ENCODE measurements around the gene ERF.
A peak's percentile ranks its signal among the peaks of the same experiment; 100 is the strongest.

The ERF gene

DNA sequence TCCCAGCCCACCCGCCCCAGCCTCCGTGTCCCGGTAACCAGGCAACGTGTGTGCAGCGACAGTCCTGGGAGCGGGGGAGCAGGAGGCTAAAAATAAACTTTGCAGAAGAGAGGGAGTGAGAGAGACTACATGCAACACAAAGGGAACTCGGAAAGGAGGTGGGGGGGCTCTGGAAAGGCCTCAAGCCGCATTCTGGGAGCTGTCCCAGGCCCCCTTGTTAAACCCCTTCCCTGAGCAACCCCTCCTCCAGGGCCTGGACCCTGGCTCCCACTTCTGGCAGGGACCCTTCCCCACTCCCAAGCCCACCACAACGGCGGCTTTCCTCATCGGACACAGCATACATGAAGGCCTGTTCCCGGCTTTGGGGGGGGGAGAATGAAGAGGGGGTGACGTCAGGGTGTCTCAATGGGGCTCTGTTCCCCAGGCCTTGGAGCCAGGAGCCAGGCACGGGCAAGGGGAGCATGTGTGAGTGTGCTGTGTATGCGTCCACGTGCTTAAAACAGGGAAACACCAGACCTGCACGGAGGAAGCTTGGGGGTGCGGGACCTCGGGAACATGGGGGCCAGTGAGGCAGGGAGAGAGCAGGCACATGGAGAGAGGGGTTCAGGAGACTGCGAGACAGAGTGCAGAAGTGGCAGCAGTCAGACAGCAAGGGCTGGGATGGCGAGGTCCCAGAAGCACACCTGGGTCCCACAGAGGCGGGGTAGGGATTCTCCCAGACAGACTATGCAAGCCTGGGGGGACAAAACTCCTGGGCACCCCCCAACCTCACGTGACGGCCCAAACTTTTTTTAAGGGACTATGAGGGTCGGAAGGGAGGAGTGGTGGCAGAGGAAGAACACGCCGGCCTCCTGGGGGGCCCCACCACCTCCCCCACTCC lies 2.3 kb downstream of the ERF start:
- no peak for DNase-seq

DNA sequence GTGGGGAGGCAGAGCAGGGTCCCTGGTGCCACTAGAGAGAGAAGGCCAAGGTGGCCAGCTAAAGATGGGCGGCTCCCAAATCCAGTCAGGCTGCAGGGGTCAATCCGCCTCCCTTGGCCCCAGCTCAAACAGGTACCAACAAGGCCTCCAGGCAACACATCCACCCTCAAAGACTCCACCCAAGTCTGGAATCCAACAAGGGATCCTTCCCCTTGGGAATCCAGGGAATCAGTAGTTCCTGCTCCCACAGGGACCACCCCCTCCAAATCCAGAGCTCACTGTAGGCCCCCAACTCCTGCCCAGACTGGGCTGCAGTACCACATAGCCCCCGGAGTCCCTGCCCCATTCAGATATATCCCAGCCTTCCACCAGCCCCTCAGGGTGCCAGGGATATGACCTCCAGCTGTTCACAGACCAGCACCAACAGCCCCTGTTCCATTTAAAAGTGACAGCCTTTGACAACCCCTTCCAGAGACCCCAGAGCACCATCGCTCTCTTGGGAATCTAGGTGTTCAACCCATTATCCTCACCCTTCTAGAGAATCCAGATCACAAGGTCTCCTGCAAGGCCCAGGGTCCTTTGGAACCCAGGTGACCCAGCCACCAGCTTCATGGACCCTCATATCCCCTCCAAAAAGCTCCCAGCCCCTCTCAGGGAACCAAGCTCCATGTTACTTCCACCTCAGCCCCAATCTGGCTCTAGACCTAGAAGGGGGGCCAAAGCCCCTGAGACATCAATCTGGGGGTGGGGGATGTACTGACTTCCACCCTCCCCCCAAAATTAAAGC lies 3.2 kb downstream of the ERF start:
- no peak for DNase-seq

DNA sequence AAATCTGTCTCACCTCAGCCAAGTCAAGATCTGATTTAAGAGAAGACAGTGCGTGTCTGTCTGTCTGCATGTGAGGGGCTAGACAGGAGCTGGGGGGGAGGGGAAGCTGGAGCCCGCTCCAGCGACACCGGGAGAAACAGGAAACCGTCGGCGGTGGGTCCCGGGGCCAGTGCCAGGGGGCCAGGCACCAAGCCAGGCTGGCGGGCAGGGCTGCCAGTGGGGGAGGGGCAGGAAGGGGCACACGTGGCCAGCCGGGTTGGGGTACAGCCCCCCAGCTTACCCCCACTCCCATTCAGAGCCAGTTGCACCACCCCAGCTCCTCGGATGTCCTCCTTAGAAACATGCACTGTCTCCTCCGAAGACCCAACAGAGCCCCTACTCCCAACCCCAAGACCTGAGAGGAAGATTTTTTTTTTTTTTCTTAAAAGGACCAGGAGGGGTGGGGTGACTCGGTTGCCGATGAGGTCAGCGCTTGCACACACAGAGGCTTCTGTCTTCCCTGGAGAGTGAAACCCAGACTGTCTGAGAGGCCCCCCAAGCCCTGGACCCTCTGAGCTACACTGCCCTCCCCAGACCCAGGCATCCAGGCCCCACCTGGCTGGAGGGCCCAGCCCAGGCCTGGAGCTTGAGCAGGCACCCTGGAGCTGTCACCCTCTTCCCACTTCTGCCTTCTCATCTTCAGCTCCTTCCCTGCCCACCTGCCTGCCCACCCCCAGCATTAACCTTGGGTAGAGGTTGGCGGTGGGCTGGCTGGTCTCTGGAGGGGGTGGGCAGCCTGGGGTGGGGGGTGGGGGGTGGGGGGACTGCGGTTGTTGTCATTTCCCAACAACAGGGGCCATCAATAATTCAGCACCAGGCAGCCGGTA lies 4.0 kb downstream of the ERF start:
- DNase-seq, result no peak

DNA sequence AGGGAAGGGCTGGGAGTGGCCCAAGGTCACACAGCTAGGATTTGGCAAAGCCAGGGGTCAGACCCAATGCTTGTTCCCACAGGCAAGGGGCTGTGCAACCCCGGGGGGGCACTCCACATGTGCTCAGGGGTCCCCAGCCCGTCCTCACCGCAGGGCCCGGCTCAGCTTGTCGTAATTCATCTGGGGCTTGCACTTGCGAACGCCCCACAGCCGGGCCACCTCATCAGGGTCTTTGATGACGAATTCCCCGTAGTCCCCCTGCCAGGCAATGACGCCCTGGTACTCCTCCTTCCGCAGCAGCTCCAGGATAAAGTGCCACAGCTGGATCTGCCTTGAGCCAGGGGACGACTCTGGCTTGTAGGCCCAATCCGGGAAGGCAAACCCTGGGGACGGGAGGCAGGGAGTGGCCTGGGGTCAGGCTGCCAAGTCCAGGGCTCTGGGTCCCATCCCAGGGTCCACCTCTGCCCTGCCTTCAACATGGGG lies 4.7 kb downstream of the ERF start:
- no peak for DNase-seq

DNA sequence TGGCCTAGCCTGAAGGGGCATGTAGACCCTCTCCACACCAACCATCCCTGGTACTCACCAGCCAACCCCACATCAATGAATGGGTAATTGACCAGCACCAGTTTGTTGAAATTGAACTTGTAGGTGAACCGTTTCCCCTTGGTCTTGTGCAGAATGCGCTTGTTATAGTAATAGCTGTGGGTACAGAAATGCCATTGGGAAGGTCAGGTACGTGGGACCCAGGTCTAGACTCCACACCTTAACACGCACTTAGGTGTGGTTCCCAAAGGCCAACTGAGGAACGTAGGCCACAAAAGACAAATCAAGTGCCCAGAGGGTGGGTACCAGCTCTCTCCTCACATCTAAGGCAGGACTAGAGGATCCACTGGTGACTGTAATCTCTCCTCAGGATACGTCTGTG lies 5.2 kb downstream of the ERF start:
- no peak for DNase-seq

- DNase-seq, result no peak
Observed at GRCh38 chr19:42249149-42249750, 5.7 kb downstream of the ERF start.

DNA sequence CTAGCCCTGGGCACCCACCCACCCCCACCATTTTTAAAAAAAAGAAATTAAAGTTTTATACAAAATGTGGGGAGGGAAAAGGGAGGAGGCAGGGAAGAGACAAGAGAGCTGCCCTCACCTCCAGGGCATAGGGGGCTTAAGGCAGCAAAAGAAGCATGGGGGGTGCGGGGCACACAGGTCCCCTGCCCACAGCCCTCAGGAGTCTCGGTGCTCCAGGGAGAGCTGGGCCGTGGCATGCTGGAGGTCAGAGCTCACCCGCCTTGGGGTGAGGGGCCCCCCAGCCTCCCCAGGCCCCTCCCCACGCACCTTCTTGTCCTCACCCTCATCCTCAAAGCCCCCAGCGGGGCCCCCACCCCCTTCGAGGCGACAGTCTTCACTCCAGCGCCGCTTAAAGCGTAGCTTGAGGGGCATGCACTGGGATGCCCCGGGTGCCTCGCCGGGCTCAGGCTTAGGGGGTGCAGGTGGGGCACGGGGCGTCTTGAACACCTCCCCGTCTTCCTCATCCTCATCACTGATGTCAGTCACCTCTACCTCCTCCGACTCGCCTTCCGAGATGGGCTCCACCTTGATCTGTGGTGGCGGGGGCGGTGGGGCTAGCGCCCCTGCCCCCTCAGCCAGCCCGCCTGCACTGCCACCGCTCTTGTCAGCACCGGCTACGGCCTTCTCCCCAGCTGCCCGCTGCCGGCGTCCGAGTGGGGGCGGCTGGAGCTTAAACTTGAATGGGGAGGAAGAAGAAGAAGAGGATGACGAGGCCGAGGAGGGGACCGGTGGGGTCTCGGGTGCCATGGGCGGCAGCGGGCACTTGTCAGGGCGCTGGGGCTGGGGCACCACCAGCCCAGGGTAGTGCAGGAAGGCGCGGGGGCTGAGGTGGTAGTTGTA lies 6.4 kb downstream of the ERF start:
- DNase-seq, result no peak

GRCh38 chr19:42247640-42248199 lies 7.2 kb downstream of the ERF start:
- no peak for DNase-seq

- no peak for DNase-seq
Observed at GRCh38 chr19:42246922-42247639, 7.8 kb downstream of the ERF start.

DNA sequence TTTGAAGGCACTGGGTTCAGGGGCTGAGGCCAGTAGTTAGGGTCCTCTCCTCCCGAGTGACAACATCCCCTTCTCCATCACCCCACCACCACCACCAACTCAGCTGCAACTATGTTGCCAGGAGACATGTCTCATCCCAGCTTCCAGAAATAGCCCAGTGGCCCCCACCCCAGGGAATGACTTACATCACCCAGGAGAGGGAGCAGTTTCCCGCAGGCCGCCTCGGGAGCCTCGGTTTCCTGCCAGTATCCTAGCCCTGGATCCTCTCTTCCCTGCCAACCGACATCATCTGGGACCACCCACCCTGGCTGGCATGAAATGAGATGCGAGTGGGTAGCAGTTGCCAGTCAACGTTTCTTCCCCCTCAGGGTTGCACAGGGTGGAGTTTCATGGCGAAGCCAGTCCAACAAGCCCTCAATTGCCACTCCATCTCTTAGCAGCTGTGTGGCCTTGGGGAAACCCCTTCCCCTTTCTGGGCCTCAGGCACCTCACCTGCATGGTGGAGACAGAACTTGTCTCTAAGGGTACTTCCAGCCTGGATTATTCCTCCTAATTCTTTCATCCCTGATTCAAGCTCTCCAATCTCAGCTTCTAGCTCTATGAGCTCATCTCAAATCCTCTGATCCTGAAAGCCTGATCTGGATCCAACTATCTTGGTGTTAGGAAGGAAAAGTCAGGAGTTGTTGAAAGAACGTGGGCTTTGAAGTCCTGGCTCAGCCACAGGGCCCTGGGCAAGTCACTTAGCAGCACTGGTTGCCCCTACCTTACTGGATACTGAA lies 8.6 kb downstream of the ERF start:
- DNase-seq, result no peak

DNA sequence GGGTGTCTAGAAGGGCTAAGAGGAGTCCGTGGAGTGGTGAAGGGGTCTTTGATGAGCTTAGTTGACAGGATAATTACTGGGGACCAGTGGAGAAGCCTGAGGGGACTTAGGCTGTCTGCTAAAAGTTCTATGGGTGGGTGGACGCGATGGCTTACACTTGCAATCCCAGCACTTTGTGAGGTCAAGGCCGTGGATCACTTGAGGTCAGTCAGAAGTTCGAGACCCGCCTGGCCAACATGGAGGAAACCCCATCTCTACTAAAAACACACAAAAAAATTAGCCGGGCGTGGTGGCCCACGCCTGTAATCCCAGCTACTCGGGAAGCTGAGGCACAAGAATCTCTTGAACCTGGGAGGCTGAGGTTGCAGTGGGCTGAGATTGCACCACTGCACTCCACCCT lies 9.7 kb downstream of the ERF start:
- DNase-seq, result no peak

DNA sequence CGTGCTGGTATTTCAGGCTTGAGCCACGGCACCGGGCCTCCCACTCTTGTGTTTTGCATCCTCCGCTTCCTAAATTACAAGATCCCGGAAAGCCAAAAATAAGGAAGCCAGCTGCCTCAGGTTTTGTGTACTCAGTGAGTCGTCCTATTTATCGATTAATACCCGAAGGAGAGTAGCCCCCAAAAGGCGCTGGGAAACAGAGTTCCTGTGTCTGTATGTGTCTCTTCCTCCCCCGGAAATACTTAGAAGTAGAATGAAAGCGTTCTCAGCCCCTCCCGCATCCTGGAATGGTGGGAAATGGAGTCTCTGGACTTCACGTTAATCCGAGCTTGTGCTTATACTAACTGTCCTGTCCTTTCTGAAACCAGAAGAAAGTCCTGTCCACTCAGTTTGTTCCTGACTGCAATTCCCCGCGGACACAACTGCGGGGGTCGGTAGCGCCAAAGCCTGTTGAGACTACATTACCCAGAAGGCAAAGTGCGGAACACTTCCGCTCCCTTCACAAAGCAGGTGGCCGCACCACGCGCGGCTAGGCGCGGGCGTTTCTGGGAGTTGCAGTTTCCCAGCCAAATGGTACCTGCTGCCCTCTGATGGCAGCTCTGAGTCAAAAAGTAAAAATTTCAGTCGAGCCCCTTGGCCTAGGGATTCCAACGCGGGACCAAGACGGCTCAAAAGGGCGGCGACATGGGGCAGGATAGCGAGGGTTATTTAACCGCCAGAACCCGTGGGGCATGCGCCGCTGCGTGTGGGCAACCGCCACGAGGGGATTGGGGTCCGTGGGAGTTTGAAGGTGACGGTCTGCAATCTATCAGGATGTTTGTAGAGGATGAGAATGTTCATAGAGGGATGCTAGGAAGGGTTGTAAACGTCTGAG lies 10.3 kb downstream of the ERF start:
- peak; percentile 93 for DNase-seq

GRCh38 chr19:42242512-42243409 lies 12.2 kb downstream of the ERF start, which contains the start of gene GSK3A:
GSK3A (minus strand) TSS chr19:42242602; CDS start chr19:42242465, 137 bp downstream.
- peak; percentile 96 for DNase-seq

DNA sequence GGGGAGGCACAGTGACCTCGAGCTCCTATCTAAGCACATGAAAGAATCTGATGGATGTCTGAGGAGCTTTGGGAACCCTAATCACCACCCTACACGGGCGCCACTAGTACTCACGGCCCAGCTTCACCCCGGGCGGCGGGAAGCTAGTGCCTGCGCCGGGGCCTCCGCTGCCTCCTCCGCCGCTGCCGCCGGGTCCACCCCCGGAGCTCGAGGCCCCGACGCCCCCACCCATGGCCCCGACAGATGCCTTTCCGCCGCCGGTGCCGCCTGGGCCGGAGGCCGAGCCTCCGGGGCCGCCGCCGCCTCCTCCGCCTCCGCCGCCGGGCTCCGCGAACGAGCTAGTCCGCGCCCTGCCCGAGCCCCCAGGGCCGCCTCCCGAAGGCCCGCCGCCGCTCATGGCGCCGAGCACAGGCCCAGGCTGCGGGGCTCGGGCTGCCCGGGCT lies 12.8 kb downstream of the ERF start:
- DNase-seq, result peak; percentile 34

GRCh38 chr19:42241279-42241678 lies 13.6 kb downstream of the ERF start:
- DNase-seq, result no peak

DNA sequence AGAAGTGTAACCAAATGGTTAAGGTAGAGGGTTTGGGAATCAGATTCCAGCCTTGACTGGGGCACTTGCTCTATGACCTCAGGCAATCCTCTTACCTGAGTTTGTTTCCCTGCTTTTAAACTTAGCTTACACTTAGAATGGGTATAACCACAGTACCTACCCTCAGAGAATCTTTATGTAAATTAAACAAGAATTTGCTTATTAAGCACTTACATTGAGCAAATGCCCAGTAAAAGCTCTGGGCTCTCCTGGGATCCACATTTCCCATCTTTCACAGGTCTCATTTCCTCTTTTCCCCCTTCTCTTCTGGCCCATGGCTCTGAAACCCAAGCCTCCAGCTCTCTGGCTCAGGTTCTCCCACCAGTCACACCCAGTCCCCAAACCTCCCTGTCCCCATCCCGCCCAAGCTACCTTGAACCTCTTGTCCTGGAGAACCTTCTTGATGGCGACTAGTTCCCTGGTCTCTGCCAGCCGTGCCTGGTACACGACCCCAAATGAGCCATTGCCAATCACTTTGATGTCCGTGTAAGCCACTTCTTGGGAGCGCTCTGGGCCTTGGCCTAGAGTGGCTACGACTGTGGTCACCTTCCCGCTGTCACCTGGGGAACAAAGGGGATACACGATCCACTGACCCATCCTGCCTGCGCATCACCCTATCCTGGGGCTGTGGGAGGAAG lies 15.2 kb downstream of the ERF start:
- DNase-seq, result no peak

DNA sequence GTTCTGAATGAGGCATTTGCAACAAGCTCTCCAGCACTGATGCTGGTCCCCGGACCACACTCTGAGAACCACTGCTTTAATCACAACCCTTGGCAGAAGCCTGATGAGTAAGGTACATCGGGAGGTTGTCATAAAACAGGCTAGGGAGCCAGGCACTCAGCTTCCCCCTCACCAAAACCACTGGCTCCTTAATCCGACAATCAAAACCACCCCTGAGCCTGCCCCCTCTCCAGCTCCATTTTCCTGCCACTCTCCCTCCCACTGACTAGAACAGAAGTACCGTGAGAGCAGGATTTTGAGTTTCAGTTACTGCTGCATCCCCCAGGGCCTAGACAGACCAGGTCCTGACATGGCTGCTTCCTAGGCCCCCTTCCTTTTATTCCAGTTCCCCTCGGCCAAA lies 19.7 kb downstream of the ERF start:
- DNase-seq, result no peak
